K562 (cell line): ENCODE data around the gene NR3C2. TPM values are rescaled to one million over a fixed set of nuclear protein-coding genes. Genes with fewer than 3 reads are reported as not detected.

ENCODE experiments used
- ATAC-seq: fragments of 200-7000 bp; cut with Tn5 transposase; 3 replicates; pipeline ENCODE4 v1.9.1; 2020; ENCODE audit warnings: moderate library complexity
- BruUV-seq: library from RNA; stranded (reverse); fragments of 400-500 nt; replicated peaks from 2 replicates; lab custom pipeline; 2021; lab: Mats Ljungman, UMichigan
- CTCF ChIA-PET: fragments of 300-600 bp; formaldehyde crosslinking; extraction: SDS; loops from one replicate; lab custom pipeline; 2021; ENCODE audit warnings: low intra/inter-chr PET ratio; lab: Yijun Ruan, JAX
- POLR2A ChIA-PET: fragments of 300-600, 350-650 bp; sonication (Branson Sonifier 250); formaldehyde crosslinking; extraction: SDS; loops from one replicate; lab custom pipeline; 2021; ENCODE audit warnings: antibody characterized with exemption, inconsistent platforms; lab: Yijun Ruan, JAX
- DNase-seq, 4 experiments: peaks; one replicate each; pipeline versions ENCODE4 v3.0.0 to v3.0.0-alpha.2; 2011 to 2018; ENCODE audit warnings: low spot score in 3 of 4, mixed read lengths in 3 of 4; ENCODE audit errors: extremely low read depth in 1 of 4
- FAIRE-seq: peaks from 2 replicates; lab custom pipeline; 2011; peaks lifted over from hg19 to GRCh38; lab: Jason Lieb, UNC
- H2AFZ ChIP-seq: 2 replicates; pipeline ENCODE4 v1.6.0; 2011; ENCODE audit warnings: low read depth, low read length, control low read depth, inconsistent platforms
- H3K27ac ChIP-seq: fragments of 200-600 bp; 3 replicates; pipeline ENCODE4 v1.8.0; 2011; ENCODE audit warnings: low read depth, mild to moderate bottlenecking, control low read depth, inconsistent platforms, low read length, moderate library complexity, mixed read lengths; ENCODE audit errors: extremely low read depth
- H3K27me3 ChIP-seq, 2 experiments: fragments of 300-600 bp in 1 of 2; 2 replicates in 1 of 2; 3 replicates in 1 of 2; pipeline versions ENCODE4 v1.6.0 to v1.8.0; 2011; ENCODE audit warnings: inconsistent platforms in 2 of 2, low read length in 2 of 2, mild to moderate bottlenecking in 1 of 2, mixed read lengths in 1 of 2, moderate library complexity in 1 of 2; ENCODE audit not compliant: control insufficient read depth in 2 of 2, insufficient read depth in 2 of 2
- H3K36me3 ChIP-seq: fragments of 300-600 bp; 3 replicates; pipeline ENCODE4 v1.8.0; 2011; ENCODE audit warnings: mild to moderate bottlenecking, low read length, inconsistent platforms; ENCODE audit not compliant: control insufficient read depth, insufficient read depth
- H3K4me1 ChIP-seq, 2 experiments: fragments of 200-600 bp in 1 of 2; replicated peaks in 1 of 2; 2 replicates in 1 of 2; 3 replicates in 1 of 2; pipeline versions ENCODE4 v1.5.1 to v1.8.0; 2011; ENCODE audit warnings: inconsistent platforms in 2 of 2, low read length in 2 of 2, mild to moderate bottlenecking in 1 of 2, mixed read lengths in 1 of 2, moderate library complexity in 1 of 2; ENCODE audit not compliant: control insufficient read depth in 2 of 2, insufficient read depth in 2 of 2
- H3K4me2 ChIP-seq: 2 replicates; pipeline ENCODE4 v1.6.1; 2011; ENCODE audit warnings: low read length, control low read depth, inconsistent platforms, mixed read lengths; ENCODE audit not compliant: insufficient read depth
- H3K4me3 ChIP-seq: fragments of 200-600 bp; sonication (generic), shearing (Covaris generic); 2 replicates; pipeline ENCODE4 v1.5.1; 2016; ENCODE audit warnings: control low read depth, inconsistent platforms
- H3K79me2 ChIP-seq: fragments of 200-600 bp; 3 replicates; pipeline ENCODE4 v1.8.0; 2011; ENCODE audit warnings: low read length, inconsistent platforms; ENCODE audit not compliant: control insufficient read depth, insufficient read depth
- H3K9ac ChIP-seq, 2 experiments: 2 replicates each; pipeline versions ENCODE4 v1.6.0 to v1.6.1; 2011; ENCODE audit warnings: low read depth in 2 of 2, low read length in 2 of 2, control low read depth in 1 of 2, inconsistent platforms in 1 of 2, mild to moderate bottlenecking in 1 of 2, mixed read lengths in 1 of 2; ENCODE audit not compliant: insufficient read depth in 1 of 2
- H3K9me1 ChIP-seq: one replicate; pipeline ENCODE4 v1.6.0; 2011; ENCODE audit warnings: inconsistent platforms, mild to moderate bottlenecking, low read length, moderate library complexity; ENCODE audit not compliant: control insufficient read depth, insufficient read depth
- H3K9me3 ChIP-seq: replicated peaks from 2 replicates; pipeline ENCODE4 v1.5.1; 2011; ENCODE audit warnings: low read depth, low read length, inconsistent platforms; ENCODE audit not compliant: control insufficient read depth, insufficient read depth
- H4K20me1 ChIP-seq: replicated peaks from 2 replicates; pipeline ENCODE4 v1.6.1; 2011; ENCODE audit warnings: low read length, inconsistent platforms, mixed read lengths; ENCODE audit not compliant: control insufficient read depth, insufficient read depth
- BRD9 ChIP-seq: fragments of 450-650 bp; IDR thresholded peaks from 2 replicates; pipeline ENCODE4 v1.6.1; 2018; ENCODE audit warnings: low read depth; ENCODE audit not compliant: partially characterized antibody
- CBX3 ChIP-seq, 2 experiments: IDR thresholded peaks; 1 replicate in 1 of 2; 2 replicates in 1 of 2; pipeline ENCODE4 v1.6.1; 2012; ENCODE audit warnings: inconsistent platforms in 2 of 2, low read length in 2 of 2, borderline replicate concordance in 1 of 2, control low read depth in 1 of 2
- FOXP1 ChIP-seq: sonication (generic); formaldehyde crosslinking; IDR thresholded peaks from 2 replicates; pipeline ENCODE4 v1.8.0; 2022; ENCODE audit warnings: mild to moderate bottlenecking, missing genetic modification reagents
- ILF3 ChIP-seq: fragments of 450-650 bp; IDR thresholded peaks from 2 replicates; pipeline ENCODE4 v1.6.1; 2018; ENCODE audit warnings: antibody characterized with exemption, mild to moderate bottlenecking, moderate library complexity, borderline replicate concordance
- KDM2B ChIP-seq: fragments of 250-450 bp; sonication (Bioruptor Pico); IDR thresholded peaks from 2 replicates; pipeline ENCODE4 v1.8.0; 2021; ENCODE audit warnings: mild to moderate bottlenecking, moderate library complexity
- PHF8 ChIP-seq: fragments of 200-600 bp; sonication (generic); IDR thresholded peaks from 2 replicates; pipeline ENCODE4 v1.6.1; 2012; ENCODE audit warnings: mixed run types, mild to moderate bottlenecking, inconsistent platforms, low read length, moderate library complexity, borderline replicate concordance
- SUPT5H ChIP-seq: fragments of 450-650 bp; IDR thresholded peaks from 2 replicates; pipeline ENCODE4 v1.6.1; 2016
- TCF7 ChIP-seq: sonication (generic); IDR thresholded peaks from 2 replicates; pipeline ENCODE4 v1.6.1; 2016; ENCODE audit warnings: antibody characterized with exemption, borderline replicate concordance
- YBX1 ChIP-seq: fragments of 450-650 bp; IDR thresholded peaks from 2 replicates; pipeline ENCODE4 v1.7.1; 2016; ENCODE audit warnings: mild to moderate bottlenecking
- ZC3H4 ChIP-seq: sonication (generic); formaldehyde crosslinking; IDR thresholded peaks from 2 replicates; pipeline ENCODE4 v1.9.0; 2021; ENCODE audit warnings: missing genetic modification reagents, borderline replicate concordance
- ZFP30 ChIP-seq: fragments of 250-450 bp; sonication (Bioruptor Pico); IDR thresholded peaks from 2 replicates; pipeline ENCODE4 v1.8.0; 2022; ENCODE audit warnings: moderate library complexity, mild to moderate bottlenecking, inconsistent platforms, borderline replicate concordance
- ZNF75A ChIP-seq: fragments of 450-650 bp; formaldehyde crosslinking; IDR thresholded peaks from 2 replicates; pipeline ENCODE4 v1.4.0; 2020; ENCODE audit warnings: mild to moderate bottlenecking
- ZNF76 ChIP-seq: fragments of 250-450 bp; sonication (Bioruptor Pico); IDR thresholded peaks from 2 replicates; pipeline ENCODE4 v1.4.0; 2020; ENCODE audit warnings: mild to moderate bottlenecking, moderate library complexity, borderline replicate concordance
- WGBS: fragments of 100-300 bp; shearing (Covaris generic); methylation state at CpG from one replicate; pipeline ENCODE4 v1.1.6; 2016; ENCODE audit warnings: low coverage, mixed read lengths; ENCODE audit not compliant: insufficient coverage; ENCODE audit errors: missing lambda C conversion rate; 5-methylcytosine and 5-hydroxymethylcytosine counted together
- in situ Hi-C: fragments of 300-500 bp; cut with MboI; formaldehyde crosslinking; loops from 4 replicates; pipeline ENCODE4 v1.15.0; 2018; ENCODE audit warnings: inconsistent platforms, mixed read lengths
- intact Hi-C: fragments of 100-400 bp; cut with micrococcal nuclease; formaldehyde crosslinking; loops from 2 replicates; pipeline ENCODE4 v1.14.2; 2022
- polyA plus RNA-seq, 8 experiments: library from polyadenylated mRNA; depleted of rRNA in 4 of 8; stranded (reverse) in 5 of 8; unstranded in 3 of 8; fragments of >200 nt; fragmentation: Nextera tagmentation in 2 of 8; fragmentation: Illumina TruSeq in 1 of 8; extraction: Ambion mirVana in 2 of 8; extraction: Trizol in 1 of 8; gene quantifications; 2 replicates each; pipeline versions ENCODE4 v1.2.1 to v1.2.3, GENCODE V29; 2011 to 2014; ENCODE audit warnings: inconsistent platforms in 1 of 8, missing spikeins in 1 of 8
- total RNA-seq, 7 experiments: library from RNA; depleted of rRNA in 6 of 7; stranded (reverse); fragments of >200 nt in 6 of 7; fragmentation: Illumina TruSeq in 2 of 7; extraction: Trizol in 2 of 7; gene quantifications; 2 replicates each; pipeline versions ENCODE4 v1.2.1 to v1.2.3, GENCODE V29; 2011 to 2021; ENCODE audit warnings: low replicate concordance in 1 of 7
- TF ChIP-seq, protein P1 (sequence below): IDR thresholded peaks from 2 replicates; pipeline ENCODE4 v1.6.1; 2016; ENCODE audit warnings: missing genetic modification characterization, missing compliant biosample characterization
- TF ChIP-seq, protein P2 (sequence below): sonication (generic); formaldehyde crosslinking; IDR thresholded peaks from 2 replicates; pipeline ENCODE4 v1.8.0; 2023; ENCODE audit warnings: missing genetic modification reagents, mild to moderate bottlenecking, borderline replicate concordance
- TF ChIP-seq, protein P3 (sequence below): IDR thresholded peaks from 2 replicates; pipeline ENCODE4 v1.6.1; 2012; ENCODE audit warnings: low read depth, low read length, improper control_type of control experiment, borderline replicate concordance

The NR3C2 gene
- total and polyA plus RNA-seq, 9 of the 15 experiments (the other 6 are each of a cell fraction or from before 2014, with no cell fraction given) = 0.01 to 0.28 (median 0.16) TPM; not detected in 2

DNA sequence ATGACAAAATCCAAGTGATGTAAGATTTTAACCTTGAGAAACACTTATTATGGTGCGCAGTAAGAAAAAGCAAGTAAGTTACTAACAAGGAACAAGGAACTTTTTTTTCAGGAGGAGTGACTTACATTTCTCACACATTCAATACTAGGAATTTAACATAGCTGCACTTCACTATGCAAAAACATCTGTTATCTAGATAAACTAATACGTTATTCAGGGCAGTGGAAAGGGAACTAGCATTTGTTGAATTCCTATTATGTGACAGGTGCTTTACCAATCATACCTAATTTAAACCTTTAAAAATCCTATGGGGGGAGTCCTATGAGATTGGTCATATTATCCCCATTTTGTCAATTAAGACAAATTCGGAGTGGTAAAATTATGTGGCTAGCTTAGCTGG lies 238.0 kb downstream of the NR3C2 start:
- FAIRE-seq (no peak), ATAC-seq (no peak), DNase-seq (no peak)
- H3K4me1 ChIP-seq = no peaks in the 10 kb centered on the region
- H3K9me1 ChIP-seq = no peaks in the 10 kb centered on the region
- intact Hi-C loops = no loop called here
- no peaks in the 10 kb centered on the region for H3K79me2 ChIP-seq
- in situ Hi-C loops = no loop called here
- no peak overlapping the region for H2AFZ ChIP-seq
- 8% methylated on average over 3 of the region's 3 CpGs for WGBS
- H3K27ac ChIP-seq = no peak overlapping the region
- H3K4me2 ChIP-seq = no peak overlapping the region
- ChIA-PET POLR2A (no interaction called here), CTCF (no interaction called here)
- no peak overlapping the region for H3K4me3 ChIP-seq
- no peaks in the 10 kb centered on the region for H3K27me3 ChIP-seq
- H4K20me1 ChIP-seq = no peaks in the 10 kb centered on the region
- no peak overlapping the region for H3K9ac ChIP-seq
- BruUV-seq = no TSS peak
- no peaks in the 10 kb centered on the region for H3K36me3 ChIP-seq
- no peaks in the 10 kb centered on the region for H3K9me3 ChIP-seq
- no peak for TF ChIP-seq ZNF75A (CRISPR knock-in tag)
- no peak for TF ChIP-seq KDM2B (CRISPR knock-in tag)
- TF ChIP-seq ZFP30 (CRISPR knock-in tag) = no peak
- no peak for TF ChIP-seq FOXP1 (CRISPR knock-in tag)
- TF ChIP-seq, protein P1, sequence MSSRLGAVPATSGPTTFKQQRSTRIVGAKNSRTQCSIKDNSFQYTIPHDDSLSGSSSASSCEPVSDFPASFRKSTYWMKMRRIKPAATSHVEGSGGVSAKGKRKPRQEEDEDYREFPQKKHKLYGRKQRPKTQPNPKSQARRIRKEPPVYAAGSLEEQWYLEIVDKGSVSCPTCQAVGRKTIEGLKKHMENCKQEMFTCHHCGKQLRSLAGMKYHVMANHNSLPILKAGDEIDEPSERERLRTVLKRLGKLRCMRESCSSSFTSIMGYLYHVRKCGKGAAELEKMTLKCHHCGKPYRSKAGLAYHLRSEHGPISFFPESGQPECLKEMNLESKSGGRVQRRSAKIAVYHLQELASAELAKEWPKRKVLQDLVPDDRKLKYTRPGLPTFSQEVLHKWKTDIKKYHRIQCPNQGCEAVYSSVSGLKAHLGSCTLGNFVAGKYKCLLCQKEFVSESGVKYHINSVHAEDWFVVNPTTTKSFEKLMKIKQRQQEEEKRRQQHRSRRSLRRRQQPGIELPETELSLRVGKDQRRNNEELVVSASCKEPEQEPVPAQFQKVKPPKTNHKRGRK (tag) = no peak
- no peak for TF ChIP-seq ILF3
- TF ChIP-seq TCF7 = no peak
- TF ChIP-seq, protein P2, sequence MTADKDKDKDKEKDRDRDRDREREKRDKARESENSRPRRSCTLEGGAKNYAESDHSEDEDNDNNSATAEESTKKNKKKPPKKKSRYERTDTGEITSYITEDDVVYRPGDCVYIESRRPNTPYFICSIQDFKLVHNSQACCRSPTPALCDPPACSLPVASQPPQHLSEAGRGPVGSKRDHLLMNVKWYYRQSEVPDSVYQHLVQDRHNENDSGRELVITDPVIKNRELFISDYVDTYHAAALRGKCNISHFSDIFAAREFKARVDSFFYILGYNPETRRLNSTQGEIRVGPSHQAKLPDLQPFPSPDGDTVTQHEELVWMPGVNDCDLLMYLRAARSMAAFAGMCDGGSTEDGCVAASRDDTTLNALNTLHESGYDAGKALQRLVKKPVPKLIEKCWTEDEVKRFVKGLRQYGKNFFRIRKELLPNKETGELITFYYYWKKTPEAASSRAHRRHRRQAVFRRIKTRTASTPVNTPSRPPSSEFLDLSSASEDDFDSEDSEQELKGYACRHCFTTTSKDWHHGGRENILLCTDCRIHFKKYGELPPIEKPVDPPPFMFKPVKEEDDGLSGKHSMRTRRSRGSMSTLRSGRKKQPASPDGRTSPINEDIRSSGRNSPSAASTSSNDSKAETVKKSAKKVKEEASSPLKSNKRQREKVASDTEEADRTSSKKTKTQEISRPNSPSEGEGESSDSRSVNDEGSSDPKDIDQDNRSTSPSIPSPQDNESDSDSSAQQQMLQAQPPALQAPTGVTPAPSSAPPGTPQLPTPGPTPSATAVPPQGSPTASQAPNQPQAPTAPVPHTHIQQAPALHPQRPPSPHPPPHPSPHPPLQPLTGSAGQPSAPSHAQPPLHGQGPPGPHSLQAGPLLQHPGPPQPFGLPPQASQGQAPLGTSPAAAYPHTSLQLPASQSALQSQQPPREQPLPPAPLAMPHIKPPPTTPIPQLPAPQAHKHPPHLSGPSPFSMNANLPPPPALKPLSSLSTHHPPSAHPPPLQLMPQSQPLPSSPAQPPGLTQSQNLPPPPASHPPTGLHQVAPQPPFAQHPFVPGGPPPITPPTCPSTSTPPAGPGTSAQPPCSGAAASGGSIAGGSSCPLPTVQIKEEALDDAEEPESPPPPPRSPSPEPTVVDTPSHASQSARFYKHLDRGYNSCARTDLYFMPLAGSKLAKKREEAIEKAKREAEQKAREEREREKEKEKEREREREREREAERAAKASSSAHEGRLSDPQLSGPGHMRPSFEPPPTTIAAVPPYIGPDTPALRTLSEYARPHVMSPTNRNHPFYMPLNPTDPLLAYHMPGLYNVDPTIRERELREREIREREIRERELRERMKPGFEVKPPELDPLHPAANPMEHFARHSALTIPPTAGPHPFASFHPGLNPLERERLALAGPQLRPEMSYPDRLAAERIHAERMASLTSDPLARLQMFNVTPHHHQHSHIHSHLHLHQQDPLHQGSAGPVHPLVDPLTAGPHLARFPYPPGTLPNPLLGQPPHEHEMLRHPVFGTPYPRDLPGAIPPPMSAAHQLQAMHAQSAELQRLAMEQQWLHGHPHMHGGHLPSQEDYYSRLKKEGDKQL (CRISPR knock-in tag) = no peak
- no peak for TF ChIP-seq YBX1
- TF ChIP-seq, protein P3, sequence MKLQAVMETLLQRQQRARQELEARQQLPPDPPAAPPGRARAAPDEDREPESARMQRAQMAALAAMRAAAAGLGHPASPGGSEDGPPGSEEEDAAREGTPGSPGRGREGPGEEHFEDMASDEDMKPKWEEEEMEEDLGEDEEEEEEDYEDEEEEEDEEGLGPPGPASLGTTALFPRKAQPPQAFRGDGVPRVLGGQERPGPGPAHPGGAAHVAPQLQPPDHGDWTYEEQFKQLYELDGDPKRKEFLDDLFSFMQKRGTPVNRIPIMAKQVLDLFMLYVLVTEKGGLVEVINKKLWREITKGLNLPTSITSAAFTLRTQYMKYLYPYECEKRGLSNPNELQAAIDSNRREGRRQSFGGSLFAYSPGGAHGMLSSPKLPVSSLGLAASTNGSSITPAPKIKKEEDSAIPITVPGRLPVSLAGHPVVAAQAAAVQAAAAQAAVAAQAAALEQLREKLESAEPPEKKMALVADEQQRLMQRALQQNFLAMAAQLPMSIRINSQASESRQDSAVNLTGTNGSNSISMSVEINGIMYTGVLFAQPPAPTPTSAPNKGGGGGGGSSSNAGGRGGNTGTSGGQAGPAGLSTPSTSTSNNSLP = no peak
- TF ChIP-seq BRD9 = no peak
- TF ChIP-seq ZC3H4 (CRISPR knock-in tag) = no peak
- no peak for TF ChIP-seq ZNF76
- TF ChIP-seq PHF8 = no peak
- TF ChIP-seq SUPT5H = no peak
- no peak for TF ChIP-seq CBX3 (IDR thresholded peaks at IDR 0.05; ENCODE audit: borderline replicate concordance in 1 of 2, low read length in 2 of 2)
